ENCODE results near the gene CREB3L1. TPM values are rescaled to one million over a fixed set of nuclear protein-coding genes. Genes with fewer than 3 reads are reported as not detected.

The CREB3L1 gene
- total and polyA plus RNA-seq, 2 of the 13 experiments (the other 11 are each of a cell fraction or from before 2014, with no cell fraction given), result not detected

DNA sequence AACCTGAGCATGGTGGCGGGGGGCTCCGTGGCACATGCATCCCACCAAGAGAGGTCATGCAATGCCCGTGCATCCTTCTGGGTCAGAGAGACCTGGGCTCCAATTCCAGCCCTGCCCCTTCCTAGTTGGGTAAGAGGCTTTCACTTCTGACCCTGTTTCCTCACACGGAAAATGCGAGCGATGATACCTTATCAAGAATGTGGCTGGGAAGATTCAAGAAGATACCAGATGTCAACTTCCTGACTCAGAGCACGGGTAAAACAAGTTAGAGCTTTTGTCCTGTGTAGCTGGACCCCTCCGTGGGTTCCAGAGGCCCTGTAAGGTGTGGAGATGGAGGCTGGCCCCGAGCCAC is 61.1 kb downstream of the CREB3L1 start:
- ATAC-seq (no peak), DNase-seq (ENCODE audit: low spot score) (no peak), FAIRE-seq (no peak)
- H3K9me3 ChIP-seq (ENCODE audit: low read length), result no peaks in the 10 kb centered on the region
- in situ Hi-C loops (cut with HindIII; ENCODE audit: extremely low pct_ligation_motif_present, low pct_unique_long_range_greater_than_20kb), result no loop called here
- intact Hi-C loops (cut with micrococcal nuclease; ENCODE audit: unreplicated experiment), result no loop called here
- no peak overlapping the region for H3K27ac ChIP-seq (ENCODE audit: extremely low read length, insufficient read depth, low read length)
- BruUV-seq (replicated peaks), result no TSS peak
- H3K9ac ChIP-seq (ENCODE audit: insufficient read depth, low read depth, low read length), result no peak overlapping the region
- H4K20me1 ChIP-seq (ENCODE audit: insufficient read depth, low read length), result no peaks in the 10 kb centered on the region
- H3K4me3 ChIP-seq (replicated peaks in 1 of 3; ENCODE audit: insufficient read depth in 1 of 3, low read depth in 2 of 3, low read length in 3 of 3), result no peak overlapping the region
- H2AFZ ChIP-seq (ENCODE audit: low read length), result no peak overlapping the region
- H3K4me1 ChIP-seq (ENCODE audit: insufficient read depth, low read length), result peaks cover 18% of the 10 kb centered on the region
- 33% methylated on average over 3 of the region's 9 CpGs for WGBS (ENCODE audit: low lambda C conversion rate)
- H3K36me3 ChIP-seq (replicated peaks in 1 of 2; ENCODE audit: control insufficient read depth in 1 of 2, insufficient read depth in 2 of 2, low read length in 2 of 2), result no peaks in the 10 kb centered on the region
- H3K79me2 ChIP-seq (ENCODE audit: insufficient read depth, low read length), result no peaks in the 10 kb centered on the region
- peak overlapping the region; percentile 37; the same call in 1 of the 2 replicates for H3K4me2 ChIP-seq (ENCODE audit: low read depth, low read length)
- POLR2A ChIA-PET, result no interaction called here
- CTCF ChIA-PET (ENCODE audit: low intra/inter-chr PET ratio, low total read pairs), result no interaction called here
- H3K27me3 ChIP-seq (ENCODE audit: control insufficient read depth in 1 of 2, insufficient read depth in 2 of 2, low read length in 2 of 2), result peaks cover 11 to 71% of the 10 kb centered on the region in 2 experiments
- TF ChIP-seq KDM4B (CRISPR knock-in tag; IDR thresholded peaks at IDR 0.05) (no peak), ZFP36L1 (CRISPR knock-in tag; IDR thresholded peaks at IDR 0.05) (no peak), ELF3 (CRISPR knock-in tag; IDR thresholded peaks at IDR 0.05) (no peak), PHF21A (CRISPR knock-in tag; IDR thresholded peaks at IDR 0.05) (no peak), ZZZ3 (CRISPR knock-in tag; IDR thresholded peaks at IDR 0.05; ENCODE audit: borderline replicate concordance) (no peak), REPIN1 (CRISPR knock-in tag; IDR thresholded peaks at IDR 0.05; ENCODE audit: borderline replicate concordance, low read depth) (no peak), ZNF558 (CRISPR knock-in tag; IDR thresholded peaks at IDR 0.05; ENCODE audit: borderline replicate concordance) (no peak), TOE1 (CRISPR knock-in tag; IDR thresholded peaks at IDR 0.05) (no peak), NFIB (CRISPR knock-in tag; IDR thresholded peaks at IDR 0.05; ENCODE audit: borderline replicate concordance) (no peak), SP5 (CRISPR knock-in tag; IDR thresholded peaks at IDR 0.05; ENCODE audit: borderline replicate concordance, low read depth) (no peak), ZNF142 (CRISPR knock-in tag; IDR thresholded peaks at IDR 0.05) (no peak)
- TF ChIP-seq, protein P1, sequence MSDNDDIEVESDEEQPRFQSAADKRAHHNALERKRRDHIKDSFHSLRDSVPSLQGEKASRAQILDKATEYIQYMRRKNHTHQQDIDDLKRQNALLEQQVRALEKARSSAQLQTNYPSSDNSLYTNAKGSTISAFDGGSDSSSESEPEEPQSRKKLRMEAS (IDR thresholded peaks at IDR 0.05), result no peak
- TF ChIP-seq, protein P2, sequence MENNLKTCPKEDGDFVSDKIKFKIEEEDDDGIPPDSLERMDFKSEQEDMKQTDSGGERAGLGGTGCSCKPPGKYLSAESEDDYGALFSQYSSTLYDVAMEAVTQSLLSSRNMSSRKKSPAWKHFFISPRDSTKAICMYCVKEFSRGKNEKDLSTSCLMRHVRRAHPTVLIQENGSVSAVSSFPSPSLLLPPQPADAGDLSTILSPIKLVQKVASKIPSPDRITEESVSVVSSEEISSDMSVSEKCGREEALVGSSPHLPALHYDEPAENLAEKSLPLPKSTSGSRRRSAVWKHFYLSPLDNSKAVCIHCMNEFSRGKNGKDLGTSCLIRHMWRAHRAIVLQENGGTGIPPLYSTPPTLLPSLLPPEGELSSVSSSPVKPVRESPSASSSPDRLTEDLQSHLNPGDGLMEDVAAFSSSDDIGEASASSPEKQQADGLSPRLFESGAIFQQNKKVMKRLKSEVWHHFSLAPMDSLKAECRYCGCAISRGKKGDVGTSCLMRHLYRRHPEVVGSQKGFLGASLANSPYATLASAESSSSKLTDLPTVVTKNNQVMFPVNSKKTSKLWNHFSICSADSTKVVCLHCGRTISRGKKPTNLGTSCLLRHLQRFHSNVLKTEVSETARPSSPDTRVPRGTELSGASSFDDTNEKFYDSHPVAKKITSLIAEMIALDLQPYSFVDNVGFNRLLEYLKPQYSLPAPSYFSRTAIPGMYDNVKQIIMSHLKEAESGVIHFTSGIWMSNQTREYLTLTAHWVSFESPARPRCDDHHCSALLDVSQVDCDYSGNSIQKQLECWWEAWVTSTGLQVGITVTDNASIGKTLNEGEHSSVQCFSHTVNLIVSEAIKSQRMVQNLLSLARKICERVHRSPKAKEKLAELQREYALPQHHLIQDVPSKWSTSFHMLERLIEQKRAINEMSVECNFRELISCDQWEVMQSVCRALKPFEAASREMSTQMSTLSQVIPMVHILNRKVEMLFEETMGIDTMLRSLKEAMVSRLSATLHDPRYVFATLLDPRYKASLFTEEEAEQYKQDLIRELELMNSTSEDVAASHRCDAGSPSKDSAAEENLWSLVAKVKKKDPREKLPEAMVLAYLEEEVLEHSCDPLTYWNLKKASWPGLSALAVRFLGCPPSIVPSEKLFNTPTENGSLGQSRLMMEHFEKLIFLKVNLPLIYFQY (CRISPR knock-in tag; IDR thresholded peaks at IDR 0.05; ENCODE audit: borderline replicate concordance), result no peak
